Spleen (tissue), 11 donors: ENCODE measurements around the gene PPME1. TPM values are rescaled to one million over a fixed set of nuclear protein-coding genes. Genes with fewer than 3 reads are reported as not detected.

Source experiments
- DNase-seq: peaks from one replicate; pipeline ENCODE4 v3.0.0-alpha.2; 2020
- H3K27ac ChIP-seq, 8 donors: fragments of 200-600 bp; sonication (generic) in 7 of 8; 1 replicate in 4 of 8; 2 replicates in 4 of 8; pipeline versions ENCODE4 v1.5.0 to v1.8.0; 2016 to 2021; ENCODE audit warnings: inconsistent platforms in 4 of 8, mild to moderate bottlenecking in 4 of 8, moderate library complexity in 1 of 8
- H3K27me3 ChIP-seq, 7 donors: fragments of 200-600 bp; sonication (generic) in 6 of 7; replicated peaks in 1 of 7; 1 replicate in 4 of 7; 2 replicates in 3 of 7; pipeline versions ENCODE4 v1.5.0 to v1.8.0; 2016 to 2021; ENCODE audit warnings: inconsistent platforms in 3 of 7, mild to moderate bottlenecking in 1 of 7
- H3K36me3 ChIP-seq, 6 donors: fragments of 200-600 bp; sonication (generic) in 5 of 6; 1 replicate in 4 of 6; 2 replicates in 2 of 6; pipeline versions ENCODE4 v1.5.0 to v1.8.0; 2016 to 2021; ENCODE audit warnings: inconsistent platforms in 2 of 6
- H3K4me1 ChIP-seq, 6 donors: fragments of 200-600 bp; sonication (generic) in 5 of 6; 1 replicate in 3 of 6; 2 replicates in 3 of 6; pipeline versions ENCODE4 v1.5.0 to v1.8.0; 2016 to 2021; ENCODE audit warnings: inconsistent platforms in 3 of 6
- H3K4me3 ChIP-seq, 8 donors: fragments of 200-600 bp; sonication (generic) in 7 of 8; 1 replicate in 4 of 8; 2 replicates in 4 of 8; pipeline versions ENCODE4 v1.5.0 to v1.8.0; 2016 to 2021; ENCODE audit warnings: inconsistent platforms in 4 of 8, mild to moderate bottlenecking in 4 of 8, moderate library complexity in 2 of 8
- H3K9me3 ChIP-seq, 8 donors: fragments of 200-600 bp; sonication (generic) in 7 of 8; 1 replicate in 4 of 8; 2 replicates in 4 of 8; pipeline versions ENCODE4 v1.5.0 to v1.8.0; 2016 to 2021; ENCODE audit warnings: inconsistent platforms in 4 of 8
- POLR2A ChIP-seq, 3 donors: fragments of 450-650 bp; IDR thresholded peaks; one replicate each; pipeline ENCODE4 v1.5.1; 2017; ENCODE audit warnings: antibody characterized with exemption in 3 of 3, mild to moderate bottlenecking in 1 of 3
- POLR2AphosphoS5 ChIP-seq, 3 donors: sonication (generic); formaldehyde crosslinking; IDR thresholded peaks; one replicate each; pipeline ENCODE4 v1.5.1; 2017; ENCODE audit warnings: antibody characterized with exemption in 3 of 3
- WGBS, 5 donors: extraction: QIAGEN DNeasy Blood & Tissue Kit in 3 of 5; methylation state at CpG; one replicate each; pipeline versions ENCODE4 v1.1.5 to v1.1.7; 2013 to 2018; 5-methylcytosine and 5-hydroxymethylcytosine counted together
- intact Hi-C: fragments of 100-400 bp; cut with DNase I; formaldehyde crosslinking; loops from one replicate; pipeline ENCODE4 v1.15.0; 2023; ENCODE audit warnings: low total_unique reads
- polyA plus RNA-seq, 3 donors: library from polyadenylated mRNA; stranded (reverse); fragments of 200-250 nt; gene quantifications; one replicate each; pipeline ENCODE4 v1.2.1, GENCODE V29; 2013
- total RNA-seq, 7 donors: library from RNA; depleted of rRNA in 3 of 7; stranded (reverse); fragments of >200 nt in 3 of 7; fragmentation: NEBNext Ultra II Directional in 4 of 7; extraction: Animal tissue kit (Norgen Biotek cat#: 25700) in 4 of 7; gene quantifications; one replicate each; pipeline versions ENCODE4 v1.1.0 to v1.2.1, GENCODE V29; 2016 to 2021
- TF ChIP-seq, protein P1 (sequence below), 11 experiments: fragments of 200-600 bp in 7 of 11; fragments of 450-650 bp in 4 of 11; sonication (generic) in 4 of 11; IDR thresholded peaks in 8 of 11; conservative IDR thresholded peaks in 3 of 11; 1 replicate in 7 of 11; 2 replicates in 4 of 11; pipeline versions ENCODE4 v1.4.0 to v1.8.0; 2016 to 2021; ENCODE audit warnings: antibody characterized with exemption in 11 of 11, inconsistent platforms in 4 of 11, mild to moderate bottlenecking in 1 of 11
- donor health status: healthy with polysubstance abuse.
- donor health status: DM: no; HTN: no; CAD: no; lungs with moderate emphysema.
- donor health status: DM: no; HTN: no; CAD: no.
- donor health status: Bipolar disorder and iron deficiency.
- donor health status: healthy.
- donor health status: DM: no; HTN: no; CAD: no.
- donor health status: DM: yes; HTN: yes; CAD: no.

The PPME1 gene
- total and polyA plus RNA-seq, 10 donors: 5.9 to 32.0 (median 18.5) TPM

DNA sequence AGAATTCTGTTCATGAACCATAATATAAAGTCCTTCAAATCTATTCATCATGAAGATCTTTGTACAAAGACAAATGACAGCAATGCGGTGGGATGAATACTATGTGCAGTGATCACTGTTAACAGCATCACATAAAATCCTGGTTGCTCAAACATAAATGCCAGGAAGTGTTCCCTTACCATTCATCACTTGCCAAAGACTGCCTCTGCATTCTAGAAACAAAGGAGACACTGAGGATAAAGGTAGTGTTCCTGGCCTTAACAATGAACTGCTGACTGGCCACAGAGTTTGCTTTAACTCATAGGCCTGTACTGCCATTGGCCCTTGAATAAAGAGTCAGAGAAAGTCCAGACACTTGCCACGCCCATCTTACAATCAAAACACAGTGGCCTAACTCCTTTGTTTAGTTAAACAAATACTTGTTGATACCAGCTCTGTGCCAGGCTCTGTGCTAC is 29.8 kb upstream of the PPME1 start:
- peaks cover 0 to 46% (median 24%) of the 10 kb centered on the region in 6 donors for H3K36me3 ChIP-seq
- no peak overlapping the region for H3K4me3 ChIP-seq
- WGBS, 5 donors: 95 to 98% (median 95%) methylated on average over 2 of the region's 2 CpGs
- H3K27me3 ChIP-seq: no peaks in the 10 kb centered on the region
- intact Hi-C loops: no loop called here
- no peaks in the 10 kb centered on the region for H3K4me1 ChIP-seq
- H3K9me3 ChIP-seq: no peaks in the 10 kb centered on the region
- DNase-seq: no peak
- no peak for TF ChIP-seq POLR2AphosphoS5 (IDR thresholded peaks at IDR 0.05)
- TF ChIP-seq POLR2A (IDR thresholded peaks at IDR 0.05): no peak
- H3K27ac ChIP-seq: no peak overlapping the region

DNA sequence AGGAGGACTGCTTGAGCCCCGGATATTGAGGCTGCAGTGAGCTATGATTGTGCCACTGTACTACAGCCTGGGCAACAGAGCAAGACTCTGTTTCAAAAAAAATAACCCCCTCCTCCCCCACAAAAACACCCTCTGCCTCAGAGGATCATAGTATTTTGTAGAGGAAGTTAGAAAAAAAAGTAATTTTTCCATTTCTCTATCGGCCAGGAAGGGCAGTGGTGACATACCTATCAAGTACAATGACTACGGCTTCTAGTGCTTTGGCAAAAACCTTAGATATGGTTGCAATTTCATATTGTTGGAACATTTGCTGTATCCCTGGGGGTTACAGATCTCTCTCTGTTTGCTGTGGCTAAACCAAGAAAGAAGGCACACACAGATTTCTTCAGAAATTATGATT is 29.2 kb upstream of the PPME1 start:
- no peaks in the 10 kb centered on the region for H3K9me3 ChIP-seq
- DNase-seq: no peak
- TF ChIP-seq POLR2A (IDR thresholded peaks at IDR 0.05) (no peak), POLR2AphosphoS5 (IDR thresholded peaks at IDR 0.05) (no peak)
- TF ChIP-seq, protein P1, sequence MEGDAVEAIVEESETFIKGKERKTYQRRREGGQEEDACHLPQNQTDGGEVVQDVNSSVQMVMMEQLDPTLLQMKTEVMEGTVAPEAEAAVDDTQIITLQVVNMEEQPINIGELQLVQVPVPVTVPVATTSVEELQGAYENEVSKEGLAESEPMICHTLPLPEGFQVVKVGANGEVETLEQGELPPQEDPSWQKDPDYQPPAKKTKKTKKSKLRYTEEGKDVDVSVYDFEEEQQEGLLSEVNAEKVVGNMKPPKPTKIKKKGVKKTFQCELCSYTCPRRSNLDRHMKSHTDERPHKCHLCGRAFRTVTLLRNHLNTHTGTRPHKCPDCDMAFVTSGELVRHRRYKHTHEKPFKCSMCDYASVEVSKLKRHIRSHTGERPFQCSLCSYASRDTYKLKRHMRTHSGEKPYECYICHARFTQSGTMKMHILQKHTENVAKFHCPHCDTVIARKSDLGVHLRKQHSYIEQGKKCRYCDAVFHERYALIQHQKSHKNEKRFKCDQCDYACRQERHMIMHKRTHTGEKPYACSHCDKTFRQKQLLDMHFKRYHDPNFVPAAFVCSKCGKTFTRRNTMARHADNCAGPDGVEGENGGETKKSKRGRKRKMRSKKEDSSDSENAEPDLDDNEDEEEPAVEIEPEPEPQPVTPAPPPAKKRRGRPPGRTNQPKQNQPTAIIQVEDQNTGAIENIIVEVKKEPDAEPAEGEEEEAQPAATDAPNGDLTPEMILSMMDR (IDR thresholded peaks at IDR 0.05 in 8 of 11, conservative IDR thresholded peaks at IDR 0.05 in 3 of 11): no peak
- no peaks in the 10 kb centered on the region for H3K4me1 ChIP-seq
- H3K27me3 ChIP-seq: no peaks in the 10 kb centered on the region
- intact Hi-C loops: no loop called here
- H3K4me3 ChIP-seq: no peak overlapping the region
- H3K27ac ChIP-seq: no peak overlapping the region
- 64 to 83% (median 68%) methylated on average over 3 of the region's 3 CpGs for WGBS, 5 donors
- peaks cover 0 to 39% (median 20%) of the 10 kb centered on the region in 6 donors for H3K36me3 ChIP-seq

DNA sequence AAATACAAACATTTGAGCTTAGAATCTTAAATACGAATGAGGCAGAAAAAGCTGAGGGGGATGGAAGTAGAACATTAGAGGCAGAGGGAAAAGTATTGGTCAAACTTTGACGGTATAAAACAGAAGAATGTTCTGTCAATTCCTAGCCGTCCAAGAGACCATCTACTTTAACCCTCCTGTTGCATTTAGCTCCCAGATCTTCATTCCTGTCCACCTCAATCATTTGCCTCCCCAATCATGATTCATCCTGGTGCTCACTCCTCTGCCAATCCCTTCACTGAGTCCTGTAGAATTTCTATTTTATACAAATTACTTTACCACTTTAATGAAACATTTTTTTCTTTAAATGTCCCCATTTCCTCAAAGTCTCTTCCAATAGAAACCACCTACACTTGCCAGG is 28.5 kb upstream of the PPME1 start:
- TF ChIP-seq POLR2AphosphoS5 (IDR thresholded peaks at IDR 0.05) (no peak), POLR2A (IDR thresholded peaks at IDR 0.05) (no peak)
- TF ChIP-seq, protein P1 (IDR thresholded peaks at IDR 0.05 in 8 of 11, conservative IDR thresholded peaks at IDR 0.05 in 3 of 11): no peak
- no peaks in the 10 kb centered on the region for H3K27me3 ChIP-seq
- no peak for DNase-seq
- H3K36me3 ChIP-seq: peaks cover 0 to 32% (median 16%) of the 10 kb centered on the region in 6 donors
- intact Hi-C loops: no loop called here
- H3K9me3 ChIP-seq: no peaks in the 10 kb centered on the region
- no peaks in the 10 kb centered on the region for H3K4me1 ChIP-seq
- H3K4me3 ChIP-seq: no peak overlapping the region
- 88 to 97% (median 91%) methylated on average over 3 of the region's 3 CpGs for WGBS, 5 donors
- H3K27ac ChIP-seq: no peak overlapping the region

DNA sequence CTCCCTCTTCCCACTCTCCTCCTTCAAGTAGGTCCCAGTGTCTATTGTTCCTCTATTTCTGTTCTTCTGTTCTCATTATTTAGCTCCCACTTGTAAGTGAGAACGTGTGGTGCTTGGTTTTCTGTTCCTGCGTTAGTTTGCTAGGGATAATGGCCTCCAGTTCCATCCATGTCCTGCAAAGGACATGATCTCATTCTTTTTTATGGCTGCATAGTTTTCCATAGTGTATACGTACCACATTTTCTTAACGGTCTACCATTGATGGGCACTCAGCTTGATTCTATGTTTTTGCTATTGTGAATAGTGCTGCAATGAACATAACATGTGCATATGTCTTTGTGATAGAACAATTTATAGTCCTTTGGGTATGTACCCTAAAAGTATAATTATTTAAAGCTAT is 26.5 kb upstream of the PPME1 start:
- H3K27ac ChIP-seq: no peak overlapping the region
- no peak for DNase-seq
- H3K27me3 ChIP-seq: no peaks in the 10 kb centered on the region
- 94 to 98% (median 95%) methylated on average over 4 of the region's 4 CpGs for WGBS, 5 donors
- no peak overlapping the region for H3K4me3 ChIP-seq
- intact Hi-C loops: no loop called here
- no peaks in the 10 kb centered on the region for H3K9me3 ChIP-seq
- TF ChIP-seq POLR2AphosphoS5 (IDR thresholded peaks at IDR 0.05) (no peak), POLR2A (IDR thresholded peaks at IDR 0.05) (no peak)
- TF ChIP-seq, protein P1 (IDR thresholded peaks at IDR 0.05 in 8 of 11, conservative IDR thresholded peaks at IDR 0.05 in 3 of 11): no peak
- H3K4me1 ChIP-seq: no peaks in the 10 kb centered on the region
- H3K36me3 ChIP-seq: peaks cover 0 to 12% (median 0%) of the 10 kb centered on the region in 6 donors
